Ishikawa (cell line): Measurements from ENCODE around the gene HES3.
A peak's percentile ranks its signal among the peaks of the same experiment; 100 is the strongest.

Experiments used
- CEBPB ChIP-seq: IDR thresholded peaks from 2 replicates; pipeline ENCODE4 v1.6.1; 2012
- CREB1 ChIP-seq: IDR thresholded peaks from 2 replicates; pipeline ENCODE4 v1.6.1; 2012; ENCODE audit warnings: low read depth
- EP300 ChIP-seq: IDR thresholded peaks from 2 replicates; pipeline ENCODE4 v1.6.1; 2012; ENCODE audit warnings: borderline replicate concordance
- FOXM1 ChIP-seq: IDR thresholded peaks from 2 replicates; pipeline ENCODE4 v1.6.1; 2012; ENCODE audit warnings: low read depth, borderline replicate concordance
- NFIC ChIP-seq: IDR thresholded peaks from 2 replicates; pipeline ENCODE4 v1.6.1; 2012
- RAD21 ChIP-seq: IDR thresholded peaks from 2 replicates; pipeline ENCODE4 v1.6.1; 2012; ENCODE audit warnings: low read depth
- TAF1 ChIP-seq: IDR thresholded peaks from 2 replicates; pipeline ENCODE4 v1.6.1; 2012; ENCODE audit warnings: low read depth, mild to moderate bottlenecking
- TCF12 ChIP-seq: IDR thresholded peaks from 2 replicates; pipeline ENCODE4 v1.6.1; 2012; ENCODE audit warnings: low read depth
- TEAD4 ChIP-seq: IDR thresholded peaks from 2 replicates; pipeline ENCODE4 v1.6.1; 2012
- ZBTB7A ChIP-seq: IDR thresholded peaks from 2 replicates; pipeline ENCODE4 v1.6.1; 2012; ENCODE audit warnings: low read depth
- TF ChIP-seq, protein P1 (sequence below): IDR thresholded peaks from 2 replicates; pipeline ENCODE4 v1.6.1; 2012; ENCODE audit warnings: low read depth, mild to moderate bottlenecking
- TF ChIP-seq, protein P2 (sequence below): IDR thresholded peaks from 2 replicates; pipeline ENCODE4 v1.6.1; 2012

DNA sequence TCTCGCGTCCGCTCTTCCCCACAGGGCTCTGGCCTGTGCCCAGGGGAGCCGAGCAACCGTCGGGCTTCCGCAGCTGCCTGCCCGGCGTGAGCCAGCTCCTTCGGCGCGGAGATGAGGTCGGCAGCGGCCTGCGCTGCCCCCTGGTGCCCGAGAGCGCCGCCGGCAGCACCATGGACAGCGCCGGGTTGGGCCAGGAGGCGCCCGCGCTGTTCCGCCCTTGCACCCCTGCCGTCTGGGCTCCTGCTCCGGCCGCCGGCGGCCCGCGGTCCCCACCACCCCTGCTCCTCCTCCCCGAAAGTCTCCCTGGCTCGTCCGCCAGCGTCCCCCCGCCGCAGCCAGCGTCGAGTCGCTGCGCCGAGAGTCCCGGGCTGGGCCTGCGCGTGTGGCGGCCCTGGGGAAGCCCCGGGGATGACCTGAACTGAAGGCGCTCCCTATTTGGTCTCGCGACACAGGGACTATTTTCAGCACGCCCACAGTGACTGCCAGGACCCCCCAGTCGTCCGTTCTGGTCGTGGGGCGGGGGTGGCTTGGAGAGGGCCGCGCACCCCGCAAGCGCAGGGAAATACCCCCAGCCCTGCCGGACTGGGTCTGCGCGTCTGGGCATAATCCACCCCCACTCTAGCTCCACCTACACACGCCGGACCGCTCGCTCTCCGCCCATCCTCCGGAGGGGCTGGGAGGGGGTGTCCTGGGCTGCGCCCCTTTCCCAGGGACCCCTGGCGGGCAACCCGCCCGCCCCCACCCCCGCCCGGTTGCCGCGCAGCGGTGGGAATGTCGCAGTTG lies 1.3 kb downstream of the HES3 start:
- TF ChIP-seq EP300 (peak; percentile 31), TEAD4 (no peak), ZBTB7A (no peak; the same call in 1 of the 2 replicates), NFIC (no peak; the same call in 1 of the 2 replicates), FOXM1 (no peak), RAD21 (peak; percentile 79), TAF1 (no peak), CREB1 (no peak), TCF12 (peak; percentile 44; the same call in 1 of the 2 replicates), CEBPB (no peak)
- TF ChIP-seq, protein P1, sequence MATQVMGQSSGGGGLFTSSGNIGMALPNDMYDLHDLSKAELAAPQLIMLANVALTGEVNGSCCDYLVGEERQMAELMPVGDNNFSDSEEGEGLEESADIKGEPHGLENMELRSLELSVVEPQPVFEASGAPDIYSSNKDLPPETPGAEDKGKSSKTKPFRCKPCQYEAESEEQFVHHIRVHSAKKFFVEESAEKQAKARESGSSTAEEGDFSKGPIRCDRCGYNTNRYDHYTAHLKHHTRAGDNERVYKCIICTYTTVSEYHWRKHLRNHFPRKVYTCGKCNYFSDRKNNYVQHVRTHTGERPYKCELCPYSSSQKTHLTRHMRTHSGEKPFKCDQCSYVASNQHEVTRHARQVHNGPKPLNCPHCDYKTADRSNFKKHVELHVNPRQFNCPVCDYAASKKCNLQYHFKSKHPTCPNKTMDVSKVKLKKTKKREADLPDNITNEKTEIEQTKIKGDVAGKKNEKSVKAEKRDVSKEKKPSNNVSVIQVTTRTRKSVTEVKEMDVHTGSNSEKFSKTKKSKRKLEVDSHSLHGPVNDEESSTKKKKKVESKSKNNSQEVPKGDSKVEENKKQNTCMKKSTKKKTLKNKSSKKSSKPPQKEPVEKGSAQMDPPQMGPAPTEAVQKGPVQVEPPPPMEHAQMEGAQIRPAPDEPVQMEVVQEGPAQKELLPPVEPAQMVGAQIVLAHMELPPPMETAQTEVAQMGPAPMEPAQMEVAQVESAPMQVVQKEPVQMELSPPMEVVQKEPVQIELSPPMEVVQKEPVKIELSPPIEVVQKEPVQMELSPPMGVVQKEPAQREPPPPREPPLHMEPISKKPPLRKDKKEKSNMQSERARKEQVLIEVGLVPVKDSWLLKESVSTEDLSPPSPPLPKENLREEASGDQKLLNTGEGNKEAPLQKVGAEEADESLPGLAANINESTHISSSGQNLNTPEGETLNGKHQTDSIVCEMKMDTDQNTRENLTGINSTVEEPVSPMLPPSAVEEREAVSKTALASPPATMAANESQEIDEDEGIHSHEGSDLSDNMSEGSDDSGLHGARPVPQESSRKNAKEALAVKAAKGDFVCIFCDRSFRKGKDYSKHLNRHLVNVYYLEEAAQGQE = peak; percentile 97
- TF ChIP-seq, protein P2, sequence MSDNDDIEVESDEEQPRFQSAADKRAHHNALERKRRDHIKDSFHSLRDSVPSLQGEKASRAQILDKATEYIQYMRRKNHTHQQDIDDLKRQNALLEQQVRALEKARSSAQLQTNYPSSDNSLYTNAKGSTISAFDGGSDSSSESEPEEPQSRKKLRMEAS = peak; percentile 73
